ENCODE data around the gene TUBD1. TPM values are rescaled to one million over a fixed set of nuclear protein-coding genes. Genes with fewer than 3 reads are reported as not detected.
"Not testable (repeated sequence)": the region's sequence is repeated elsewhere in the genome, so short reads cannot be mapped to it uniquely, and the experiment has no call there.

The TUBD1 gene
- total RNA-seq, 1 donor from 2014 or later, result 16.7 TPM

- no peak for DNase-seq (ENCODE audit: extremely low spot score, unreplicated experiment)
- H3K27ac Mint-ChIP-seq, result peak overlapping the region; percentile 32
- H3K36me3 Mint-ChIP-seq, result no peaks in the 10 kb centered on the region
- no peaks in the 10 kb centered on the region for H3K27me3 Mint-ChIP-seq
- no peak for TF ChIP-seq CTCF (conservative IDR thresholded peaks at IDR 0.05)
- H3K9me3 Mint-ChIP-seq, result peaks cover 4% of the 10 kb centered on the region
- H3K4me1 Mint-ChIP-seq (ENCODE audit: unreplicated experiment), result peaks cover 43% of the 10 kb centered on the region
- H3K4me3 Mint-ChIP-seq, result peak overlapping the region; percentile 39
Observed at GRCh38 chr17:59851439-59852375, 41.0 kb downstream of the TUBD1 start.

GRCh38 chr17:59850311-59850710, 42.4 kb downstream of the TUBD1 start:
- H3K27ac Mint-ChIP-seq; DNase-seq (ENCODE audit: extremely low spot score, unreplicated experiment); H3K9me3 Mint-ChIP-seq; H3K4me3 Mint-ChIP-seq; H3K27me3 Mint-ChIP-seq; H3K36me3 Mint-ChIP-seq: not testable (repeated sequence)
- H3K4me1 Mint-ChIP-seq (ENCODE audit: unreplicated experiment), result peaks cover 49% of the 10 kb centered on the region

- H3K27ac Mint-ChIP-seq, result peak overlapping the region; percentile 86
- H3K9me3 Mint-ChIP-seq, result peaks cover 4% of the 10 kb centered on the region
- TF ChIP-seq CTCF (conservative IDR thresholded peaks at IDR 0.05), result no peak
- no peak for DNase-seq (ENCODE audit: extremely low spot score, unreplicated experiment)
- H3K4me3 Mint-ChIP-seq, result peak overlapping the region; percentile 20
- peaks cover 50% of the 10 kb centered on the region for H3K4me1 Mint-ChIP-seq (ENCODE audit: unreplicated experiment)
- H3K36me3 Mint-ChIP-seq, result no peaks in the 10 kb centered on the region
- no peaks in the 10 kb centered on the region for H3K27me3 Mint-ChIP-seq
Observed at GRCh38 chr17:59848778-59849177, 44.0 kb downstream of the TUBD1 start.

GRCh38 chr17:59848385-59848668, 44.4 kb downstream of the TUBD1 start:
- peaks cover 3% of the 10 kb centered on the region for H3K9me3 Mint-ChIP-seq
- H3K36me3 Mint-ChIP-seq, result peaks cover 1% of the 10 kb centered on the region
- H3K4me1 Mint-ChIP-seq (ENCODE audit: unreplicated experiment), result peaks cover 48% of the 10 kb centered on the region
- H3K4me3 Mint-ChIP-seq, result no peak overlapping the region
- no peaks in the 10 kb centered on the region for H3K27me3 Mint-ChIP-seq
- H3K27ac Mint-ChIP-seq, result peak overlapping the region; percentile 86
- no peak for TF ChIP-seq CTCF (conservative IDR thresholded peaks at IDR 0.05)
- DNase-seq (ENCODE audit: extremely low spot score, unreplicated experiment), result no peak

- no peak for DNase-seq (ENCODE audit: extremely low spot score, unreplicated experiment)
- H3K9me3 Mint-ChIP-seq, result no peaks in the 10 kb centered on the region
- H3K4me1 Mint-ChIP-seq (ENCODE audit: unreplicated experiment), result peaks cover 39% of the 10 kb centered on the region
- peak overlapping the region; percentile 74 for H3K4me3 Mint-ChIP-seq
- peaks cover 12% of the 10 kb centered on the region for H3K36me3 Mint-ChIP-seq
- peak overlapping the region; percentile 97 for H3K27ac Mint-ChIP-seq
- no peaks in the 10 kb centered on the region for H3K27me3 Mint-ChIP-seq
- no peak for TF ChIP-seq CTCF (conservative IDR thresholded peaks at IDR 0.05)
Observed at GRCh38 chr17:59846394-59847165, 46.2 kb downstream of the TUBD1 start.
